Neural cell (in vitro differentiated cells): Measurements from ENCODE around the gene HIP1. TPM values are rescaled to one million over a fixed set of nuclear protein-coding genes. Genes with fewer than 3 reads are reported as not detected.

Source experiments
- H2AFZ ChIP-seq: fragments of 200-600, 300-800 bp; sonication (generic), shearing (Covaris generic); 2 replicates; pipeline ENCODE4 v1.6.0; 2014; ENCODE audit warnings: low read depth, mild to moderate bottlenecking, antibody characterized with exemption, low read length, moderate library complexity
- H3F3A ChIP-seq: fragments of 200-600 bp; shearing (Covaris generic); 2 replicates; pipeline ENCODE4 v1.6.1; 2016; ENCODE audit warnings: mild to moderate bottlenecking, moderate library complexity, mixed read lengths, antibody characterized with exemption, low read length; ENCODE audit not compliant: insufficient read depth, poor library complexity, severe bottlenecking
- H3K27ac ChIP-seq: fragments of 200-600, 300-800 bp; sonication (generic), shearing (Covaris generic); 2 replicates; pipeline ENCODE4 v1.5.1; 2014; ENCODE audit warnings: mild to moderate bottlenecking, low read length, moderate library complexity
- H3K27me3 ChIP-seq: fragments of 300-800, 200-600 bp; sonication (generic), shearing (Covaris generic); 2 replicates; pipeline ENCODE4 v1.6.0; 2014; ENCODE audit warnings: mild to moderate bottlenecking, low read depth, low read length, moderate library complexity; ENCODE audit not compliant: insufficient read depth
- H3K36me3 ChIP-seq: fragments of 300-800, 200-600 bp; sonication (generic), shearing (Covaris generic); 2 replicates; pipeline ENCODE4 v1.5.1; 2014; ENCODE audit warnings: mild to moderate bottlenecking, antibody characterized with exemption, low read length, moderate library complexity; ENCODE audit not compliant: insufficient read depth
- H3K4me2 ChIP-seq: fragments of 300-800, 200-600 bp; sonication (generic), shearing (Covaris generic); 2 replicates; pipeline ENCODE4 v1.6.0; 2014; ENCODE audit warnings: mild to moderate bottlenecking, low read length
- H3K4me3 ChIP-seq: fragments of 300-800, 200-600 bp; sonication (generic), shearing (Covaris generic); 2 replicates; pipeline ENCODE4 v1.5.1; 2014; ENCODE audit warnings: mild to moderate bottlenecking, low read length, moderate library complexity
- H3K79me2 ChIP-seq: fragments of 200-600 bp; shearing (Covaris generic); replicated peaks from 2 replicates; pipeline ENCODE4 v1.6.0; 2014; ENCODE audit warnings: mild to moderate bottlenecking, low read length, moderate library complexity; ENCODE audit not compliant: insufficient read depth
- H3K9ac ChIP-seq: fragments of 300-800, 200-600 bp; sonication (generic), shearing (Covaris generic); 2 replicates; pipeline ENCODE4 v1.6.1; 2016; ENCODE audit warnings: mild to moderate bottlenecking, low read length, mixed read lengths
- H3K9me2 ChIP-seq: fragments of 200-600 bp; shearing (Covaris generic); 2 replicates; pipeline ENCODE4 v1.6.1; 2016; ENCODE audit warnings: mild to moderate bottlenecking, low read length, mixed read lengths; ENCODE audit not compliant: insufficient read depth
- H3K9me3 ChIP-seq: fragments of 200-600, 300-800 bp; sonication (generic), shearing (Covaris generic); 2 replicates; pipeline ENCODE4 v1.6.1; 2016; ENCODE audit warnings: mild to moderate bottlenecking, mixed run types, low read length, moderate library complexity, mixed read lengths
- H4K20me1 ChIP-seq: fragments of 200-600 bp; shearing (Covaris generic); 2 replicates; pipeline ENCODE4 v1.6.1; 2016; ENCODE audit warnings: mild to moderate bottlenecking, mixed run types; ENCODE audit not compliant: insufficient read depth
- CTCF ChIP-seq: fragments of 450-650 bp; IDR thresholded peaks from 2 replicates; pipeline ENCODE4 v1.5.1; 2014; ENCODE audit warnings: antibody characterized with exemption, mild to moderate bottlenecking, moderate library complexity; ENCODE audit not compliant: poor library complexity, severe bottlenecking
- EP300 ChIP-seq: fragments of 450-650 bp; conservative IDR thresholded peaks from 2 replicates; pipeline ENCODE4 v1.6.1; 2014; ENCODE audit warnings: antibody characterized with exemption, mild to moderate bottlenecking, moderate library complexity; ENCODE audit not compliant: poor library complexity, severe bottlenecking
- EZH2 ChIP-seq: fragments of 200-600, 300-800 bp; shearing (Covaris generic), sonication (generic); IDR thresholded peaks from 2 replicates; pipeline ENCODE4 v1.6.1; 2014; ENCODE audit warnings: antibody characterized with exemption, low read length, borderline replicate concordance, mild to moderate bottlenecking; ENCODE audit not compliant: insufficient read depth, poor library complexity, severe bottlenecking
- MXI1 ChIP-seq: fragments of 450-650 bp; conservative IDR thresholded peaks from 2 replicates; pipeline ENCODE4 v1.6.1; 2014; ENCODE audit warnings: antibody characterized with exemption, mild to moderate bottlenecking; ENCODE audit not compliant: poor library complexity, severe bottlenecking
- POLR2AphosphoS5 ChIP-seq: IDR thresholded peaks from 2 replicates; pipeline ENCODE4 v1.6.1; 2012
- RAD21 ChIP-seq: fragments of 450-650 bp; conservative IDR thresholded peaks from 2 replicates; pipeline ENCODE4 v1.6.1; 2014; ENCODE audit warnings: antibody characterized with exemption, mild to moderate bottlenecking, moderate library complexity
- REST ChIP-seq: IDR thresholded peaks from 2 replicates; pipeline ENCODE4 v1.6.1; 2012; ENCODE audit warnings: borderline replicate concordance
- SMC3 ChIP-seq: fragments of 450-650 bp; conservative IDR thresholded peaks from 2 replicates; pipeline ENCODE4 v1.6.1; 2014; ENCODE audit warnings: antibody characterized with exemption, mild to moderate bottlenecking, moderate library complexity; ENCODE audit not compliant: poor library complexity
- TAF1 ChIP-seq: IDR thresholded peaks from 2 replicates; pipeline ENCODE4 v1.6.1; 2012; ENCODE audit warnings: low read depth
- polyA plus RNA-seq: library from polyadenylated mRNA; depleted of rRNA; stranded (reverse); fragments of >200 nt; gene quantifications from 2 replicates; pipeline ENCODE4 v1.2.3, GENCODE V29; 2014

The HIP1 gene
- polyA plus RNA-seq, 1 donor from 2014 or later = 12.9 TPM

GRCh38 chr7:75563171-75563570 is 175.6 kb downstream of the HIP1 start:
- H3K9ac ChIP-seq = no peak overlapping the region
- H3K27me3 ChIP-seq = no peaks in the 10 kb centered on the region
- H3K4me3 ChIP-seq = no peak overlapping the region
- no peak overlapping the region for H3K27ac ChIP-seq
- H4K20me1 ChIP-seq = no peaks in the 10 kb centered on the region
- no peaks in the 10 kb centered on the region for H3K36me3 ChIP-seq
- H3K9me3 ChIP-seq = no peaks in the 10 kb centered on the region
- no peaks in the 10 kb centered on the region for H3K79me2 ChIP-seq
- TF ChIP-seq EZH2 (no peak), RAD21 (no peak), MXI1 (no peak), EP300 (no peak), CTCF (no peak), REST (no peak), SMC3 (no peak), TAF1 (no peak), POLR2AphosphoS5 (no peak)
- H3K4me2 ChIP-seq = no peak overlapping the region
- no peaks in the 10 kb centered on the region for H3F3A ChIP-seq
- no peaks in the 10 kb centered on the region for H3K9me2 ChIP-seq
- H2AFZ ChIP-seq = no peak overlapping the region

- no peaks in the 10 kb centered on the region for H3K27me3 ChIP-seq
- no peak overlapping the region for H3K9ac ChIP-seq
- H3K27ac ChIP-seq = no peak overlapping the region
- H2AFZ ChIP-seq = no peak overlapping the region
- H3K79me2 ChIP-seq = no peaks in the 10 kb centered on the region
- no peaks in the 10 kb centered on the region for H3F3A ChIP-seq
- no peak overlapping the region for H3K4me2 ChIP-seq
- TF ChIP-seq EZH2 (no peak), POLR2AphosphoS5 (no peak), SMC3 (no peak), CTCF (no peak)
- no peak overlapping the region for H3K4me3 ChIP-seq
- H3K9me2 ChIP-seq = no peaks in the 10 kb centered on the region
- H3K36me3 ChIP-seq = no peaks in the 10 kb centered on the region
- no peaks in the 10 kb centered on the region for H3K9me3 ChIP-seq
- H4K20me1 ChIP-seq = no peaks in the 10 kb centered on the region
Observed at GRCh38 chr7:75559976-75560365, 178.8 kb downstream of the HIP1 start.
